Prostate gland (tissue), 2 donors: ENCODE results near the gene PFN1.

ENCODE experiments used
- POLR2A ChIP-seq: fragments of 450-650 bp; IDR thresholded peaks from one replicate; pipeline ENCODE4 v1.6.1; 2016; ENCODE audit warnings: antibody characterized with exemption, mild to moderate bottlenecking
- POLR2AphosphoS5 ChIP-seq: sonication (generic); formaldehyde crosslinking; IDR thresholded peaks from one replicate; pipeline ENCODE4 v1.6.1; 2017; ENCODE audit warnings: antibody characterized with exemption
- TF ChIP-seq, protein P1 (sequence below), 4 experiments: fragments of 200-600 bp in 2 of 4; fragments of 450-650 bp in 2 of 4; sonication (generic) in 2 of 4; IDR thresholded peaks; 1 replicate in 3 of 4; 2 replicates in 1 of 4; pipeline ENCODE4 v1.5.1; 2016 to 2019; ENCODE audit warnings: antibody characterized with exemption in 4 of 4, mild to moderate bottlenecking in 2 of 4, moderate library complexity in 2 of 4

DNA sequence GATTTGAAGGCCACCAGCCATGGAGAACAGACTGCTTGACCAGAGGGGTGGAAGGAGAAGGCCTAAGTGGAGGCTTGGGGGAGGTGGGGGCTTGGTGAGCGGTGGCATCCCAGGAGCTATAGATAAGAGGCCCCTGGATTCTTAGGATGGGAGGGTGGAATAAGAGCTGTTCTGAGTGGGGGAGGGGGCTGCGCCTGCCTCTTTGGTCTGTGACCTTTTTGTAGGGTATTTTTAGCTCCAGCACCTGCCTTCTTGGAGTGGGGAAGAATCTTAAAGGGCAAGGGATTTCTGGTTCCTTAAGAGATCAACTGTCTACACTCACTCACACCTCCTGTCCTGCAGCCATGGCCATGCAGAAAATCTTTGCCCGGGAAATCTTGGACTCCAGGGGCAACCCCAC is 3.2 kb upstream of the PFN1 start:
- TF ChIP-seq POLR2A, result no peak
- TF ChIP-seq, protein P1, sequence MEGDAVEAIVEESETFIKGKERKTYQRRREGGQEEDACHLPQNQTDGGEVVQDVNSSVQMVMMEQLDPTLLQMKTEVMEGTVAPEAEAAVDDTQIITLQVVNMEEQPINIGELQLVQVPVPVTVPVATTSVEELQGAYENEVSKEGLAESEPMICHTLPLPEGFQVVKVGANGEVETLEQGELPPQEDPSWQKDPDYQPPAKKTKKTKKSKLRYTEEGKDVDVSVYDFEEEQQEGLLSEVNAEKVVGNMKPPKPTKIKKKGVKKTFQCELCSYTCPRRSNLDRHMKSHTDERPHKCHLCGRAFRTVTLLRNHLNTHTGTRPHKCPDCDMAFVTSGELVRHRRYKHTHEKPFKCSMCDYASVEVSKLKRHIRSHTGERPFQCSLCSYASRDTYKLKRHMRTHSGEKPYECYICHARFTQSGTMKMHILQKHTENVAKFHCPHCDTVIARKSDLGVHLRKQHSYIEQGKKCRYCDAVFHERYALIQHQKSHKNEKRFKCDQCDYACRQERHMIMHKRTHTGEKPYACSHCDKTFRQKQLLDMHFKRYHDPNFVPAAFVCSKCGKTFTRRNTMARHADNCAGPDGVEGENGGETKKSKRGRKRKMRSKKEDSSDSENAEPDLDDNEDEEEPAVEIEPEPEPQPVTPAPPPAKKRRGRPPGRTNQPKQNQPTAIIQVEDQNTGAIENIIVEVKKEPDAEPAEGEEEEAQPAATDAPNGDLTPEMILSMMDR (IDR thresholded peaks at IDR 0.05), result no peak
- TF ChIP-seq POLR2AphosphoS5, result no peak
